NCI-H748 (cell line): ENCODE results near the gene ETV6.

ENCODE experiments used
- DNase-seq: peaks from one replicate; lab custom pipeline; 2025; ENCODE audit not compliant: unreplicated experiment; lab: John Stamatoyannopoulos, UW

Gene ETV6

GRCh38 chr12:11732715-11733114, 83.2 kb downstream of the ETV6 start:
- DNase-seq: no peak

- no peak for DNase-seq
Measured at GRCh38 chr12:11734580-11735180, 85.2 kb downstream of the ETV6 start.

- DNase-seq: no peak
Measured at GRCh38 chr12:11738450-11738849, 89.0 kb downstream of the ETV6 start.

GRCh38 chr12:11739980-11740577, 90.6 kb downstream of the ETV6 start:
- no peak for DNase-seq

- DNase-seq: no peak
Measured at GRCh38 chr12:11741434-11742092, 92.1 kb downstream of the ETV6 start.

- DNase-seq: no peak
Measured at GRCh38 chr12:11743423-11744409, 94.2 kb downstream of the ETV6 start.

- DNase-seq: no peak
Measured at GRCh38 chr12:11744410-11744801, 94.9 kb downstream of the ETV6 start.

- DNase-seq: no peak
Measured at GRCh38 chr12:11745113-11745512, 95.6 kb downstream of the ETV6 start.

GRCh38 chr12:11746024-11746771, 96.7 kb downstream of the ETV6 start:
- no peak for DNase-seq

GRCh38 chr12:11746940-11747716, 97.7 kb downstream of the ETV6 start:
- no peak for DNase-seq

GRCh38 chr12:11747969-11748368, 98.5 kb downstream of the ETV6 start:
- no peak for DNase-seq

- DNase-seq: peak; percentile 14
Measured at GRCh38 chr12:11748903-11749302, 99.4 kb downstream of the ETV6 start.

GRCh38 chr12:11749943-11750690, 100.6 kb downstream of the ETV6 start:
- DNase-seq: no peak

- DNase-seq: no peak
Measured at GRCh38 chr12:11752403-11753149, 103.1 kb downstream of the ETV6 start.

GRCh38 chr12:11753150-11753499, 103.7 kb downstream of the ETV6 start:
- DNase-seq: peak; percentile 59

- no peak for DNase-seq
Measured at GRCh38 chr12:11753826-11754225, 104.4 kb downstream of the ETV6 start.

GRCh38 chr12:11754256-11754655, 104.8 kb downstream of the ETV6 start:
- DNase-seq: no peak

- no peak for DNase-seq
Measured at GRCh38 chr12:11755302-11755930, 105.9 kb downstream of the ETV6 start.
